K562 (cell line): Measurements from ENCODE around the gene MYL3. TPM values are rescaled to one million over a fixed set of nuclear protein-coding genes. Genes with fewer than 3 reads are reported as not detected.

Experiments used
- ATAC-seq: fragments of 200-7000 bp; cut with Tn5 transposase; 3 replicates; pipeline ENCODE4 v1.9.1; 2020; ENCODE audit warnings: moderate library complexity
- BruUV-seq: library from RNA; stranded (reverse); fragments of 400-500 nt; replicated peaks from 2 replicates; lab custom pipeline; 2021; lab: Mats Ljungman, UMichigan
- CTCF ChIA-PET: fragments of 300-600 bp; formaldehyde crosslinking; extraction: SDS; loops from one replicate; lab custom pipeline; 2021; ENCODE audit warnings: low intra/inter-chr PET ratio; lab: Yijun Ruan, JAX
- POLR2A ChIA-PET: fragments of 300-600, 350-650 bp; sonication (Branson Sonifier 250); formaldehyde crosslinking; extraction: SDS; loops from one replicate; lab custom pipeline; 2021; ENCODE audit warnings: antibody characterized with exemption, inconsistent platforms; lab: Yijun Ruan, JAX
- DNase-seq, 4 experiments: peaks; one replicate each; pipeline versions ENCODE4 v3.0.0 to v3.0.0-alpha.2; 2011 to 2018; ENCODE audit warnings: low spot score in 3 of 4, mixed read lengths in 3 of 4; ENCODE audit errors: extremely low read depth in 1 of 4
- FAIRE-seq: peaks from 2 replicates; lab custom pipeline; 2011; peaks lifted over from hg19 to GRCh38; lab: Jason Lieb, UNC
- H2AFZ ChIP-seq: 2 replicates; pipeline ENCODE4 v1.6.0; 2011; ENCODE audit warnings: low read depth, low read length, control low read depth, inconsistent platforms
- H3K27ac ChIP-seq: fragments of 200-600 bp; 3 replicates; pipeline ENCODE4 v1.8.0; 2011; ENCODE audit warnings: low read depth, mild to moderate bottlenecking, control low read depth, inconsistent platforms, low read length, moderate library complexity, mixed read lengths; ENCODE audit errors: extremely low read depth
- H3K27me3 ChIP-seq, 2 experiments: fragments of 300-600 bp in 1 of 2; 2 replicates in 1 of 2; 3 replicates in 1 of 2; pipeline versions ENCODE4 v1.6.0 to v1.8.0; 2011; ENCODE audit warnings: inconsistent platforms in 2 of 2, low read length in 2 of 2, mild to moderate bottlenecking in 1 of 2, mixed read lengths in 1 of 2, moderate library complexity in 1 of 2; ENCODE audit not compliant: control insufficient read depth in 2 of 2, insufficient read depth in 2 of 2
- H3K36me3 ChIP-seq: fragments of 300-600 bp; 3 replicates; pipeline ENCODE4 v1.8.0; 2011; ENCODE audit warnings: mild to moderate bottlenecking, low read length, inconsistent platforms; ENCODE audit not compliant: control insufficient read depth, insufficient read depth
- H3K4me1 ChIP-seq, 2 experiments: fragments of 200-600 bp in 1 of 2; replicated peaks in 1 of 2; 2 replicates in 1 of 2; 3 replicates in 1 of 2; pipeline versions ENCODE4 v1.5.1 to v1.8.0; 2011; ENCODE audit warnings: inconsistent platforms in 2 of 2, low read length in 2 of 2, mild to moderate bottlenecking in 1 of 2, mixed read lengths in 1 of 2, moderate library complexity in 1 of 2; ENCODE audit not compliant: control insufficient read depth in 2 of 2, insufficient read depth in 2 of 2
- H3K4me2 ChIP-seq: 2 replicates; pipeline ENCODE4 v1.6.1; 2011; ENCODE audit warnings: low read length, control low read depth, inconsistent platforms, mixed read lengths; ENCODE audit not compliant: insufficient read depth
- H3K4me3 ChIP-seq: fragments of 200-600 bp; sonication (generic), shearing (Covaris generic); 2 replicates; pipeline ENCODE4 v1.5.1; 2016; ENCODE audit warnings: control low read depth, inconsistent platforms
- H3K79me2 ChIP-seq: fragments of 200-600 bp; 3 replicates; pipeline ENCODE4 v1.8.0; 2011; ENCODE audit warnings: low read length, inconsistent platforms; ENCODE audit not compliant: control insufficient read depth, insufficient read depth
- H3K9ac ChIP-seq, 2 experiments: 2 replicates each; pipeline versions ENCODE4 v1.6.0 to v1.6.1; 2011; ENCODE audit warnings: low read depth in 2 of 2, low read length in 2 of 2, control low read depth in 1 of 2, inconsistent platforms in 1 of 2, mild to moderate bottlenecking in 1 of 2, mixed read lengths in 1 of 2; ENCODE audit not compliant: insufficient read depth in 1 of 2
- H3K9me1 ChIP-seq: one replicate; pipeline ENCODE4 v1.6.0; 2011; ENCODE audit warnings: inconsistent platforms, mild to moderate bottlenecking, low read length, moderate library complexity; ENCODE audit not compliant: control insufficient read depth, insufficient read depth
- H3K9me3 ChIP-seq: replicated peaks from 2 replicates; pipeline ENCODE4 v1.5.1; 2011; ENCODE audit warnings: low read depth, low read length, inconsistent platforms; ENCODE audit not compliant: control insufficient read depth, insufficient read depth
- H4K20me1 ChIP-seq: replicated peaks from 2 replicates; pipeline ENCODE4 v1.6.1; 2011; ENCODE audit warnings: low read length, inconsistent platforms, mixed read lengths; ENCODE audit not compliant: control insufficient read depth, insufficient read depth
- E2F6 ChIP-seq, 2 experiments: IDR thresholded peaks; 2 replicates each; pipeline ENCODE4 v1.6.1; 2011; ENCODE audit warnings: borderline replicate concordance in 1 of 2, control low read depth in 1 of 2, low read depth in 1 of 2, low read length in 1 of 2, mild to moderate bottlenecking in 1 of 2, mixed read lengths in 1 of 2, moderate library complexity in 1 of 2; ENCODE audit not compliant: insufficient read depth in 1 of 2, insufficient read length in 1 of 2, poor library complexity in 1 of 2, severe bottlenecking in 1 of 2; ENCODE audit errors: extremely low read depth in 1 of 2
- HDAC2 ChIP-seq: fragments of 450-650 bp; IDR thresholded peaks from 2 replicates; pipeline ENCODE4 v1.6.1; 2016; ENCODE audit warnings: mild to moderate bottlenecking
- KAT2B ChIP-seq: IDR thresholded peaks from one replicate; pipeline ENCODE4 v1.6.1; 2012; ENCODE audit warnings: low read depth, mild to moderate bottlenecking, control low read depth, inconsistent platforms, low read length, moderate library complexity
- TCFL5 ChIP-seq: fragments of 250-450 bp; sonication (Bioruptor Pico); conservative IDR thresholded peaks from 2 replicates; pipeline ENCODE4 v1.6.1; 2021; ENCODE audit warnings: mild to moderate bottlenecking, moderate library complexity, matching md5 sums
- TEAD1 ChIP-seq, 2 experiments: fragments of 450-650 bp in 1 of 2; sonication (generic) in 1 of 2; formaldehyde crosslinking; IDR thresholded peaks; 2 replicates each; pipeline versions ENCODE4 v1.4.0 to v1.8.0; 2020 to 2022; ENCODE audit warnings: mild to moderate bottlenecking in 2 of 2, missing genetic modification reagents in 1 of 2
- ZBTB40 ChIP-seq, 2 experiments: fragments of 450-650 bp in 1 of 2; sonication (generic) in 1 of 2; formaldehyde crosslinking in 1 of 2; IDR thresholded peaks; 2 replicates each; pipeline versions ENCODE4 v1.7.1 to v1.9.0; 2016 to 2022; ENCODE audit warnings: inconsistent platforms in 1 of 2, mild to moderate bottlenecking in 1 of 2, missing genetic modification reagents in 1 of 2
- WGBS: fragments of 100-300 bp; shearing (Covaris generic); methylation state at CpG from one replicate; pipeline ENCODE4 v1.1.6; 2016; ENCODE audit warnings: low coverage, mixed read lengths; ENCODE audit not compliant: insufficient coverage; ENCODE audit errors: missing lambda C conversion rate; 5-methylcytosine and 5-hydroxymethylcytosine counted together
- in situ Hi-C: fragments of 300-500 bp; cut with MboI; formaldehyde crosslinking; loops from 4 replicates; pipeline ENCODE4 v1.15.0; 2018; ENCODE audit warnings: inconsistent platforms, mixed read lengths
- intact Hi-C: fragments of 100-400 bp; cut with micrococcal nuclease; formaldehyde crosslinking; loops from 2 replicates; pipeline ENCODE4 v1.14.2; 2022
- polyA plus RNA-seq, 8 experiments: library from polyadenylated mRNA; depleted of rRNA in 4 of 8; stranded (reverse) in 5 of 8; unstranded in 3 of 8; fragments of >200 nt; fragmentation: Nextera tagmentation in 2 of 8; fragmentation: Illumina TruSeq in 1 of 8; extraction: Ambion mirVana in 2 of 8; extraction: Trizol in 1 of 8; gene quantifications; 2 replicates each; pipeline versions ENCODE4 v1.2.1 to v1.2.3, GENCODE V29; 2011 to 2014; ENCODE audit warnings: inconsistent platforms in 1 of 8, missing spikeins in 1 of 8
- total RNA-seq, 7 experiments: library from RNA; depleted of rRNA in 6 of 7; stranded (reverse); fragments of >200 nt in 6 of 7; fragmentation: Illumina TruSeq in 2 of 7; extraction: Trizol in 2 of 7; gene quantifications; 2 replicates each; pipeline versions ENCODE4 v1.2.1 to v1.2.3, GENCODE V29; 2011 to 2021; ENCODE audit warnings: low replicate concordance in 1 of 7
- TF ChIP-seq, protein P1 (sequence below): fragments of 250-450 bp; sonication (Bioruptor Pico); IDR thresholded peaks from 2 replicates; pipeline ENCODE4 v1.5.0; 2020; ENCODE audit warnings: mild to moderate bottlenecking, borderline replicate concordance

The MYL3 gene
- total and polyA plus RNA-seq, 9 of the 15 experiments (the other 6 are each of a cell fraction or from before 2014, with no cell fraction given): 0.14 to 0.45 TPM; not detected in 7

DNA sequence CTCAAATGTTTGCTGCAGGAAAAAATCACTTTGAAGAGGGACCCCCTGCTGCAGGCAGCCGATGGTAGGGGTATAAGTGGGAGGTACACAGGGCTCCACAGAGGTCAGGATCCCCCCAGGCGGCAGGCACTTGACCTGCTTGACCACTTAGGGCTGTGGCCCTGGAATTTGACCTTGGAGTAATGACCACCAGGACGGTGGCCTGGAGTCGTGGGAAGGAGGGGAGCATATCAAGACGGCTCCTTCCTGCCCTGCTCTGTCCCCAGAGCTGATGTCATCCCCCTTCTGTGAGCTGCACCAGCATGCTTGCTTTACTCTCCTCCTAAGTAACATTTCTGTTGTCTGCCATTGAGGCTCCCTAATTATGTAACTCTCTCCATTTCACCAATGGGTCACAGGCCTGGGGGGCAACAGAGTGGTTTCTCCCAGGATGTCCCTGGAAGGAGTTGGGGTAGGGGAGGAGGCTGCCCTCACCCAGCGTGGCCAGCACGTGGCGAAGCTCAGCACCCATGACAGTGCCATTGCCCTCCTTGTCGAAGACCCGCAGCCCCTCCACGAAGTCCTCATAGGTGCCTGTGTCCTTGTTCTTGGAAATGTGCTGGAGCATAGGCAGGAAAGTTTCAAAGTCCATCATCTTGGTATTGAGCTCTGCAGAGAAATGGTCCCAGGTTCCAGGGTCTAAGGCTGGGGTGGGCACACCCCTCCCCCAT, 4.1 kb downstream of the MYL3 start:
- FAIRE-seq (no peak), DNase-seq (no peak), ATAC-seq (peak; percentile 11; the same call in 1 of the 3 replicates)
- Histone ChIP-seq H3K27ac (no peak overlapping the region), H3K9ac (no peak overlapping the region), H2AFZ (no peak overlapping the region), H3K9me3 (no peaks in the 10 kb centered on the region), H3K4me3 (no peak overlapping the region), H3K27me3 (peaks cover 16 to 60% of the 10 kb centered on the region in 2 experiments; a peak in 4 of 5 replicates), H3K4me1 (peaks cover 0 to 5% of the 10 kb centered on the region in 2 experiments; a peak in 2 of 5 replicates), H3K4me2 (no peak overlapping the region), H3K79me2 (no peaks in the 10 kb centered on the region), H3K36me3 (no peaks in the 10 kb centered on the region), H3K9me1 (no peaks in the 10 kb centered on the region), H4K20me1 (0 out of 2 replicates have a peak, but pooled peaks cover 7% of the 10 kb centered on the region)
- 3% methylated on average over 11 of the region's 11 CpGs for WGBS
- POLR2A ChIA-PET: interaction anchor here (0.8 to 1.3 kb wide), 2 partner anchors 9 to 24 kb away, joined by 3 read pairs; no protein-coding TSS in a partner anchor
- intact Hi-C loops (no loop called here), in situ Hi-C loops (no loop called here)
- CTCF ChIA-PET: no interaction called here
- no TSS peak for BruUV-seq
- TF ChIP-seq, protein P1, sequence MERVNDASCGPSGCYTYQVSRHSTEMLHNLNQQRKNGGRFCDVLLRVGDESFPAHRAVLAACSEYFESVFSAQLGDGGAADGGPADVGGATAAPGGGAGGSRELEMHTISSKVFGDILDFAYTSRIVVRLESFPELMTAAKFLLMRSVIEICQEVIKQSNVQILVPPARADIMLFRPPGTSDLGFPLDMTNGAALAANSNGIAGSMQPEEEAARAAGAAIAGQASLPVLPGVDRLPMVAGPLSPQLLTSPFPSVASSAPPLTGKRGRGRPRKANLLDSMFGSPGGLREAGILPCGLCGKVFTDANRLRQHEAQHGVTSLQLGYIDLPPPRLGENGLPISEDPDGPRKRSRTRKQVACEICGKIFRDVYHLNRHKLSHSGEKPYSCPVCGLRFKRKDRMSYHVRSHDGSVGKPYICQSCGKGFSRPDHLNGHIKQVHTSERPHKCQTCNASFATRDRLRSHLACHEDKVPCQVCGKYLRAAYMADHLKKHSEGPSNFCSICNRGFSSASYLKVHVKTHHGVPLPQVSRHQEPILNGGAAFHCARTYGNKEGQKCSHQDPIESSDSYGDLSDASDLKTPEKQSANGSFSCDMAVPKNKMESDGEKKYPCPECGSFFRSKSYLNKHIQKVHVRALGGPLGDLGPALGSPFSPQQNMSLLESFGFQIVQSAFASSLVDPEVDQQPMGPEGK (CRISPR knock-in tag): no peak
- TF ChIP-seq KAT2B (no peak), TEAD1 (CRISPR knock-in tag; IDR thresholded peaks at IDR 0.05) (no peak), TCFL5 (CRISPR knock-in tag) (no peak), HDAC2 (no peak), ZBTB40 (IDR thresholded peaks at IDR 0.05) (no peak), ZBTB40 (CRISPR knock-in tag; IDR thresholded peaks at IDR 0.05) (no peak), E2F6 (IDR thresholded peaks at IDR 0.05; ENCODE audit: borderline replicate concordance in 1 of 2, extremely low read depth in 1 of 2, insufficient read depth in 1 of 2, insufficient read length in 1 of 2, low read depth in 1 of 2, low read length in 1 of 2, poor library complexity in 1 of 2, severe bottlenecking in 1 of 2) (peak; percentile 19 to 38)
